ENCODE results near the gene ATXN7L3B.
"Not testable (repeated sequence)": the region's sequence is repeated elsewhere in the genome, so short reads cannot be mapped to it uniquely, and the experiment has no call there.

ATXN7L3B gene

GRCh38 chr12:74491374-74491773 lies 46.3 kb upstream of the ATXN7L3B start:
- Histone ChIP-seq H3K14ac (ENCODE audit: low read length in 2 of 2) (no peak overlapping the region), H3K9ac (ENCODE audit: low read length) (no peak overlapping the region), H2BK12ac (ENCODE audit: low read length in 2 of 2) (no peak overlapping the region), H3K4me3 (ENCODE audit: insufficient read depth in 1 of 2, low read depth in 1 of 2, low read length in 2 of 2) (no peak overlapping the region), H3K4ac (ENCODE audit: low read depth in 1 of 2, low read length in 2 of 2) (no peak overlapping the region), H3K18ac (ENCODE audit: low read depth in 1 of 2, low read length in 2 of 2) (no peak overlapping the region), H3K4me2 (ENCODE audit: low read length, poor library complexity, severe bottlenecking) (no peak overlapping the region), H2AK5ac (ENCODE audit: low read length, severe bottlenecking) (no peak overlapping the region), H3K23ac (ENCODE audit: low read length in 2 of 2) (no peak overlapping the region), H3K27ac (ENCODE audit: low read length, poor library complexity, severe bottlenecking) (no peak overlapping the region), H3K79me1 (replicated peaks; ENCODE audit: low read length, poor library complexity, severe bottlenecking) (no peaks in the 10 kb centered on the region), H3K4me1 (ENCODE audit: control insufficient read depth, insufficient read depth, low read depth, low read length) (no peaks in the 10 kb centered on the region), H4K8ac (ENCODE audit: low read length) (no peak overlapping the region), H2BK120ac (ENCODE audit: low read depth, low read length) (no peak overlapping the region), H3K9me3 (ENCODE audit: control insufficient read depth, low read length) (no peaks in the 10 kb centered on the region), H2BK5ac (ENCODE audit: low read depth, low read length, poor library complexity, severe bottlenecking) (no peak overlapping the region), H3K36me3 (ENCODE audit: control insufficient read depth in 1 of 2, insufficient read depth in 2 of 2, low read depth in 1 of 2, low read length in 2 of 2) (no peaks in the 10 kb centered on the region), H3K27me3 (ENCODE audit: control insufficient read depth in 1 of 2, insufficient read depth in 1 of 2, low read length in 2 of 2) (no peaks in the 10 kb centered on the region), H4K91ac (ENCODE audit: low read length) (no peak overlapping the region), H2AFZ (ENCODE audit: low read depth, low read length) (no peak overlapping the region), H2BK15ac (ENCODE audit: low read depth, poor library complexity, severe bottlenecking) (no peak overlapping the region)
- WGBS: 46% methylated on average over 1 of the region's 1 CpG
- DNase-seq: no peak

GRCh38 chr12:74499192-74499591 lies 38.4 kb upstream of the ATXN7L3B start:
- H2BK12ac ChIP-seq (ENCODE audit: low read length in 2 of 2): no peak overlapping the region
- H3K36me3 ChIP-seq (ENCODE audit: control insufficient read depth in 1 of 2, insufficient read depth in 2 of 2, low read depth in 1 of 2, low read length in 2 of 2): no peaks in the 10 kb centered on the region
- H2BK15ac ChIP-seq (ENCODE audit: low read depth, poor library complexity, severe bottlenecking): no peak overlapping the region
- DNase-seq: no peak
- H2AFZ ChIP-seq (ENCODE audit: low read depth, low read length): no peak overlapping the region
- H3K9me3 ChIP-seq (ENCODE audit: control insufficient read depth, low read length): no peaks in the 10 kb centered on the region
- H3K18ac ChIP-seq (ENCODE audit: low read depth in 1 of 2, low read length in 2 of 2): no peak overlapping the region
- 100% methylated on average over 1 of the region's 1 CpG for WGBS
- no peak overlapping the region for H2BK5ac ChIP-seq (ENCODE audit: low read depth, low read length, poor library complexity, severe bottlenecking)
- H2BK120ac ChIP-seq (ENCODE audit: low read depth, low read length): no peak overlapping the region
- no peak overlapping the region for H3K4ac ChIP-seq (ENCODE audit: low read depth in 1 of 2, low read length in 2 of 2)
- no peak overlapping the region for H3K9ac ChIP-seq (ENCODE audit: low read length)
- no peaks in the 10 kb centered on the region for H3K79me1 ChIP-seq (replicated peaks; ENCODE audit: low read length, poor library complexity, severe bottlenecking)
- no peak overlapping the region for H3K14ac ChIP-seq (ENCODE audit: low read length in 2 of 2)
- H4K8ac ChIP-seq (ENCODE audit: low read length): no peak overlapping the region
- no peak overlapping the region for H3K4me3 ChIP-seq (ENCODE audit: insufficient read depth in 1 of 2, low read depth in 1 of 2, low read length in 2 of 2)
- no peak overlapping the region for H3K4me2 ChIP-seq (ENCODE audit: low read length, poor library complexity, severe bottlenecking)
- H4K91ac ChIP-seq (ENCODE audit: low read length): no peak overlapping the region
- no peaks in the 10 kb centered on the region for H3K27me3 ChIP-seq (ENCODE audit: control insufficient read depth in 1 of 2, insufficient read depth in 1 of 2, low read length in 2 of 2)
- no peaks in the 10 kb centered on the region for H3K4me1 ChIP-seq (ENCODE audit: control insufficient read depth, insufficient read depth, low read depth, low read length)
- no peak overlapping the region for H2AK5ac ChIP-seq (ENCODE audit: low read length, severe bottlenecking)
- H3K23ac ChIP-seq (ENCODE audit: low read length in 2 of 2): no peak overlapping the region
- H3K27ac ChIP-seq (ENCODE audit: low read length, poor library complexity, severe bottlenecking): no peak overlapping the region

GRCh38 chr12:74508873-74509657 lies 28.6 kb upstream of the ATXN7L3B start:
- not testable (repeated sequence) for H3K4me3 ChIP-seq (ENCODE audit: insufficient read depth in 1 of 2, low read depth in 1 of 2, low read length in 2 of 2); H3K4ac ChIP-seq (ENCODE audit: low read depth in 1 of 2, low read length in 2 of 2); H4K91ac ChIP-seq (ENCODE audit: low read length); H3K27me3 ChIP-seq (ENCODE audit: control insufficient read depth in 1 of 2, insufficient read depth in 1 of 2, low read length in 2 of 2); H3K14ac ChIP-seq (ENCODE audit: low read length in 2 of 2); H2BK15ac ChIP-seq (ENCODE audit: low read depth, poor library complexity, severe bottlenecking); H3K9ac ChIP-seq (ENCODE audit: low read length); H3K27ac ChIP-seq (ENCODE audit: low read length, poor library complexity, severe bottlenecking); H4K8ac ChIP-seq (ENCODE audit: low read length); H3K9me3 ChIP-seq (ENCODE audit: control insufficient read depth, low read length); H3K4me1 ChIP-seq (ENCODE audit: control insufficient read depth, insufficient read depth, low read depth, low read length); H3K79me1 ChIP-seq (replicated peaks; ENCODE audit: low read length, poor library complexity, severe bottlenecking); H2BK120ac ChIP-seq (ENCODE audit: low read depth, low read length); H3K36me3 ChIP-seq (ENCODE audit: control insufficient read depth in 1 of 2, insufficient read depth in 2 of 2, low read depth in 1 of 2, low read length in 2 of 2); H3K23ac ChIP-seq (ENCODE audit: low read length in 2 of 2); H3K4me2 ChIP-seq (ENCODE audit: low read length, poor library complexity, severe bottlenecking); H2BK5ac ChIP-seq (ENCODE audit: low read depth, low read length, poor library complexity, severe bottlenecking); H2AK5ac ChIP-seq (ENCODE audit: low read length, severe bottlenecking)
- 56% methylated on average over 19 of the region's 31 CpGs for WGBS
- peak overlapping the region; percentile 27 for H2AFZ ChIP-seq (ENCODE audit: low read depth, low read length)
- peak; percentile 33 for DNase-seq
- peak overlapping the region in 1 of 2 experiments; percentile 54 for H2BK12ac ChIP-seq (ENCODE audit: low read length in 2 of 2)
- H3K18ac ChIP-seq (ENCODE audit: low read depth in 1 of 2, low read length in 2 of 2): peak overlapping the region in 1 of 2 experiments; percentile 57

GRCh38 chr12:74509886-74510285 lies 27.7 kb upstream of the ATXN7L3B start:
- H2BK120ac ChIP-seq (ENCODE audit: low read depth, low read length): no peak overlapping the region
- H3K9ac ChIP-seq (ENCODE audit: low read length): no peak overlapping the region
- no peak overlapping the region for H3K4me2 ChIP-seq (ENCODE audit: low read length, poor library complexity, severe bottlenecking)
- H3K79me1 ChIP-seq (replicated peaks; ENCODE audit: low read length, poor library complexity, severe bottlenecking): no peaks in the 10 kb centered on the region
- H2AFZ ChIP-seq (ENCODE audit: low read depth, low read length): no peak overlapping the region
- no peak overlapping the region for H2AK5ac ChIP-seq (ENCODE audit: low read length, severe bottlenecking)
- no peak for DNase-seq
- H3K27me3 ChIP-seq (ENCODE audit: control insufficient read depth in 1 of 2, insufficient read depth in 1 of 2, low read length in 2 of 2): no peaks in the 10 kb centered on the region
- H3K18ac ChIP-seq (ENCODE audit: low read depth in 1 of 2, low read length in 2 of 2): no peak overlapping the region
- H3K23ac ChIP-seq (ENCODE audit: low read length in 2 of 2): no peak overlapping the region
- no peak overlapping the region for H4K8ac ChIP-seq (ENCODE audit: low read length)
- no peaks in the 10 kb centered on the region for H3K36me3 ChIP-seq (ENCODE audit: control insufficient read depth in 1 of 2, insufficient read depth in 2 of 2, low read depth in 1 of 2, low read length in 2 of 2)
- H3K14ac ChIP-seq (ENCODE audit: low read length in 2 of 2): no peak overlapping the region
- no peaks in the 10 kb centered on the region for H3K9me3 ChIP-seq (ENCODE audit: control insufficient read depth, low read length)
- H3K4me1 ChIP-seq (ENCODE audit: control insufficient read depth, insufficient read depth, low read depth, low read length): no peaks in the 10 kb centered on the region
- H2BK15ac ChIP-seq (ENCODE audit: low read depth, poor library complexity, severe bottlenecking): no peak overlapping the region
- no peak overlapping the region for H4K91ac ChIP-seq (ENCODE audit: low read length)
- no peak overlapping the region for H2BK5ac ChIP-seq (ENCODE audit: low read depth, low read length, poor library complexity, severe bottlenecking)
- no peak overlapping the region for H3K4ac ChIP-seq (ENCODE audit: low read depth in 1 of 2, low read length in 2 of 2)
- no peak overlapping the region for H2BK12ac ChIP-seq (ENCODE audit: low read length in 2 of 2)
- H3K4me3 ChIP-seq (ENCODE audit: insufficient read depth in 1 of 2, low read depth in 1 of 2, low read length in 2 of 2): no peak overlapping the region
- no peak overlapping the region for H3K27ac ChIP-seq (ENCODE audit: low read length, poor library complexity, severe bottlenecking)

All from mesenchymal stem cell (in vitro differentiated cells and primary cell).